NT2/D1 (cell line): ENCODE data around the gene TRIM10.

Experiments used
- SUZ12 ChIP-seq: IDR thresholded peaks from 2 replicates; pipeline ENCODE4 v1.6.1; 2011; ENCODE audit not compliant: insufficient read length, insufficient read depth; ENCODE audit errors: extremely low read depth
- YY1 ChIP-seq: IDR thresholded peaks from 2 replicates; pipeline ENCODE4 v1.6.1; 2011; ENCODE audit not compliant: insufficient read length, insufficient read depth
- ZNF274 ChIP-seq: IDR thresholded peaks from 2 replicates; pipeline ENCODE4 v1.6.1; 2011; ENCODE audit warnings: mild to moderate bottlenecking, low read depth, low read length

GRCh38 chr6:30156774-30157173 is 4.2 kb downstream of the TRIM10 start:
- TF ChIP-seq YY1 (no peak), ZNF274 (no peak), SUZ12 (no peak)
